Breast epithelium (tissue), 4 donors: ENCODE results near the gene LIPH. TPM values are rescaled to one million over a fixed set of nuclear protein-coding genes. Genes with fewer than 3 reads are reported as not detected.
"Not testable (repeated sequence)": the region's sequence is repeated elsewhere in the genome, so short reads cannot be mapped to it uniquely, and the experiment has no call there.

ENCODE experiments used
- DNase-seq, 2 donors: peaks; one replicate each; pipeline ENCODE4 v3.0.0-alpha.2; 2019; ENCODE audit warnings: low spot score in 2 of 2
- H3K27ac ChIP-seq, 2 donors: fragments of 200-600 bp; sonication (generic) in 1 of 2; one replicate each; pipeline ENCODE4 v1.5.1; 2016 to 2019; ENCODE audit warnings: mild to moderate bottlenecking in 1 of 2
- H3K27me3 ChIP-seq, 2 donors: fragments of 200-600 bp; sonication (generic) in 1 of 2; one replicate each; pipeline versions ENCODE4 v1.5.1 to v1.6.0; 2017 to 2019; ENCODE audit warnings: control low read depth in 1 of 2, mild to moderate bottlenecking in 1 of 2
- H3K36me3 ChIP-seq: fragments of 200-600 bp; one replicate; pipeline ENCODE4 v1.5.1; 2019
- H3K4me1 ChIP-seq, 2 donors: fragments of 200-600 bp; sonication (generic); one replicate each; pipeline ENCODE4 v1.5.1; 2016 to 2019; ENCODE audit warnings: control low read depth in 1 of 2
- H3K4me3 ChIP-seq, 3 donors: fragments of 200-600 bp; sonication (generic); 1 replicate in 2 of 3; 2 replicates in 1 of 3; pipeline ENCODE4 v1.5.1; 2016 to 2019; ENCODE audit warnings: mild to moderate bottlenecking in 3 of 3, moderate library complexity in 2 of 3
- H3K9me3 ChIP-seq, 2 donors: fragments of 200-600 bp; sonication (generic) in 1 of 2; one replicate each; pipeline ENCODE4 v1.5.1; 2016 to 2019; ENCODE audit warnings: control low read depth in 1 of 2
- POLR2A ChIP-seq: fragments of 450-650 bp; IDR thresholded peaks from one replicate; pipeline ENCODE4 v1.6.1; 2016; ENCODE audit warnings: antibody characterized with exemption, mild to moderate bottlenecking, moderate library complexity
- POLR2AphosphoS5 ChIP-seq, 3 donors: sonication (generic); formaldehyde crosslinking; IDR thresholded peaks; one replicate each; pipeline ENCODE4 v1.6.1; 2017; ENCODE audit warnings: antibody characterized with exemption in 3 of 3
- intact Hi-C: fragments of 100-400 bp; cut with DNase I; formaldehyde crosslinking; loops from one replicate; pipeline ENCODE4 v1.15.1; 2023; ENCODE audit warnings: low total_unique reads
- total RNA-seq, 3 donors: library from RNA; depleted of rRNA; stranded (reverse); fragments of >200 nt; gene quantifications; one replicate each; pipeline ENCODE4 v1.1.0, GENCODE V29; 2016
- TF ChIP-seq, protein P1 (sequence below), 3 donors: fragments of 450-650 bp; IDR thresholded peaks; one replicate each; pipeline ENCODE4 v1.5.1; 2016 to 2017; ENCODE audit warnings: antibody characterized with exemption in 3 of 3, mild to moderate bottlenecking in 3 of 3, moderate library complexity in 3 of 3

LIPH gene
- total RNA-seq, 3 donors from 2014 or later, result 5.6 to 10.4 TPM; not detected in 1

DNA sequence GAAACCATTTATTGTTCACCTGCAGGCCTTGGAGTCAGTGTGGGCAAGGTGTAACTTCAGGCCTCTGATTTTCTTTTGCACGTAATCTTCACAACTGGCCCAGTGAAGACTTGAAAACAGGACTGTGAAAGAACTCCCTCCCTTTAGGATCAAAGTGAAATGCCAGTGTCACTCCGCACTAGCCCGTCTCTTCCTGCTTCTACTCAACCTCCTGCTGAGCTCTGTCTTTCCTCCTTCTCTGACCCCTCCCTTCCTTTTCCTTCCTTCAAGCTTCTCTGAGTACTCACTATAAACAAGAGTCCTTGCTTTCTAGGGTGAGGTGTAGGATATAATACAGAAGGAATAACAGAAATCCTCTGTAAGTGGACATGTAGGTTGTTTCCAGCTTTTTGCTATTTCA, 82.1 kb downstream of the LIPH start:
- no peak for DNase-seq
- TF ChIP-seq POLR2AphosphoS5 (IDR thresholded peaks at IDR 0.05), result no peak
- no peak for TF ChIP-seq POLR2A
- TF ChIP-seq, protein P1, sequence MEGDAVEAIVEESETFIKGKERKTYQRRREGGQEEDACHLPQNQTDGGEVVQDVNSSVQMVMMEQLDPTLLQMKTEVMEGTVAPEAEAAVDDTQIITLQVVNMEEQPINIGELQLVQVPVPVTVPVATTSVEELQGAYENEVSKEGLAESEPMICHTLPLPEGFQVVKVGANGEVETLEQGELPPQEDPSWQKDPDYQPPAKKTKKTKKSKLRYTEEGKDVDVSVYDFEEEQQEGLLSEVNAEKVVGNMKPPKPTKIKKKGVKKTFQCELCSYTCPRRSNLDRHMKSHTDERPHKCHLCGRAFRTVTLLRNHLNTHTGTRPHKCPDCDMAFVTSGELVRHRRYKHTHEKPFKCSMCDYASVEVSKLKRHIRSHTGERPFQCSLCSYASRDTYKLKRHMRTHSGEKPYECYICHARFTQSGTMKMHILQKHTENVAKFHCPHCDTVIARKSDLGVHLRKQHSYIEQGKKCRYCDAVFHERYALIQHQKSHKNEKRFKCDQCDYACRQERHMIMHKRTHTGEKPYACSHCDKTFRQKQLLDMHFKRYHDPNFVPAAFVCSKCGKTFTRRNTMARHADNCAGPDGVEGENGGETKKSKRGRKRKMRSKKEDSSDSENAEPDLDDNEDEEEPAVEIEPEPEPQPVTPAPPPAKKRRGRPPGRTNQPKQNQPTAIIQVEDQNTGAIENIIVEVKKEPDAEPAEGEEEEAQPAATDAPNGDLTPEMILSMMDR (IDR thresholded peaks at IDR 0.05), result no peak
- Histone ChIP-seq H3K4me3 (no peak overlapping the region), H3K36me3 (no peaks in the 10 kb centered on the region), H3K4me1 (no peaks in the 10 kb centered on the region), H3K27me3 (no peaks in the 10 kb centered on the region), H3K27ac (no peak overlapping the region), H3K9me3 (no peaks in the 10 kb centered on the region)
- intact Hi-C loops, result no loop called here

DNA sequence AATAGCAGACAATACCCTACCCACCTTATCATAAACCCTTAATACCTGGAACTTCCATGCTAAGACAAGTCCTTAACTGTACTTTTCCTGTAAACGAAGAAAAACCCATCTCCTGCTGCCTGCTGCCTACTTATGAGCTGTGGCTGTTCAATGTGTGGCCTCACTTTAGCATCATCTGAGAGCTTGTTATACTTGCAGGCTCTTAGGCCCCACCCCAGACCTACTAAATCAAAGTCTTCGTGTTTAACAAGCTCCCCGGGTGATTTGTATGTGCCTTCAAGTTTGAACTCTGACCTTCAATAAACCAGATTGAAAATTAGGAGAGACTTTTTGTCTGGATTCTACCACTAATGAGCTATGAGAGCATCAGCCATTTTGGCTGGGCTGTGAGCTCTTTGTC, 82.8 kb downstream of the LIPH start:
- DNase-seq, result no peak
- TF ChIP-seq POLR2A (no peak), POLR2AphosphoS5 (IDR thresholded peaks at IDR 0.05) (no peak)
- TF ChIP-seq, protein P1 (IDR thresholded peaks at IDR 0.05), result no peak
- Histone ChIP-seq H3K9me3 (no peaks in the 10 kb centered on the region), H3K36me3 (no peaks in the 10 kb centered on the region), H3K4me3 (no peak overlapping the region), H3K4me1 (no peaks in the 10 kb centered on the region), H3K27me3 (no peaks in the 10 kb centered on the region), H3K27ac (no peak overlapping the region)
- intact Hi-C loops, result no loop called here

DNA sequence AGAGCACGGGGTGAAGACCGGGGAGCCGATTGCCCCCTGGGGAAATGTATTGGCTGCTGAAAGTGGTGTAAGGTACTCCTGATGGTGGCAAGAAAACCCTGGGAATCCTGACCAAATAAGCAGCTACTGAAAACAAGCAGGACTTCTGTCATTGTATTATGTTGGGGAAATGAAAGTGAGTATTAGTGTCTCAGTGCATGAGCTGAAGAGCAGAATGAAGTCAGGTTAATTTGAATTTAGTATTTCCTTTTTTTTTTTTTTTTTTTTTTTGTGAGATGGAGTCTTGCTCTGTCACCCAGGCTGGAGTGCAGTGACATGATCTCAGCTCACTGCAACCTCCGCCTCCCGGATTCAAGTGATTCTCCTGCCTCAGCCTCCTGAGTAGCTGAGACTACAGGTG, 86.3 kb downstream of the LIPH start:
- DNase-seq, H3K36me3 ChIP-seq, H3K9me3 ChIP-seq, H3K4me1 ChIP-seq, H3K27ac ChIP-seq, intact Hi-C loops, H3K27me3 ChIP-seq, H3K4me3 ChIP-seq: not testable (repeated sequence)

DNA sequence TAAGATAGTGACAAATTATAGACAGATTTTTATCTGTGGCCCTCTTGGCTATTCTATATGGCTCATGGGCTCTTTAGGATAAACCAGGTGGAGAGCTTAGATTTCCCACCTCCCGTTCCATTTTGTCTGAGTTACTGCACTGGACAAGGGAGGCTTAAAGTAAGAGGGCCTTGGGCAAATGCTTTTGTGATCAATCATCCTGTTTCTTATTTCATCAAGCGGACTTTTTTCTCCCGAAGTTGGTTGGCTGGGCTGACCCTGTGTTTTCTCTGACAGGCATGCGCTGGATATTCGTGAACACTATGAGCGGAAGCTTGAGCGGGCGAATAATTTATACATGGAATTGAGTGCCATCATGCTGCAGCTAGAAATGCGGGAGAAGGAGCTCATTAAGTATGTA, 86.9 kb downstream of the LIPH start:
- TF ChIP-seq, protein P1 (IDR thresholded peaks at IDR 0.05), result no peak
- no peak for TF ChIP-seq POLR2A
- TF ChIP-seq POLR2AphosphoS5 (IDR thresholded peaks at IDR 0.05), result no peak
- Histone ChIP-seq H3K9me3 (no peaks in the 10 kb centered on the region), H3K4me1 (no peaks in the 10 kb centered on the region), H3K27ac (no peak overlapping the region), H3K27me3 (no peaks in the 10 kb centered on the region), H3K36me3 (no peaks in the 10 kb centered on the region), H3K4me3 (no peak overlapping the region)
- intact Hi-C loops, result no loop called here
- DNase-seq, result no peak

DNA sequence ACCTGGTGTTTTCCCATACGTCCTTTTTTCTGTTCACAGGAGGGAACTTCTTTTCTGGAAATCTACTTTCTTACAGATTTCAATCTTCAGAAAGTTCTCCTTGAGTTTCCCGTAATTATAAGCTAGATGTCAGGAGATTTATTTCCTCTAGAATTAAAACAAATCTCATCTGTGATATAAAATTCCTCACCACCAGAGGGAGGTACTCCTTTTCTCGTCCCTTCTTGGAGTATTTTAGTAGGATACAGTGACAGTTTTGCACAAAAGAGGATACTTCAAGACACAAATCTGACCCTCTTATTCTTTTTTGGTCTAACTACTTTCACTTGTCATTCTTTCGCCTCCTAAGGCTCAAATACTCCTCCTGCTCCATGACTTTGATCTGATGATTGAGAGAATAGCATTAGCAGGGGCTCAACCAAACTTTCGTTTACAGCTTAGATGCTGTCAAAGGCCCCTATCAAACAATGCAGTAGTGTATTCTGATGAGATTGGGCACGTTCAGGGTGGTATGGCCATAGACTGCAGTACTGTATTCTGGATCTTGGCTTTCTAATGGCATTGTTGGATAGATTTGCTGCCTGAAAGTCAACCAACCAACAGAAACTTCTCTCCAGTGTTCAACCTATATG, 91.6 kb downstream of the LIPH start:
- Histone ChIP-seq H3K36me3 (no peaks in the 10 kb centered on the region), H3K27me3 (no peaks in the 10 kb centered on the region), H3K4me1 (no peaks in the 10 kb centered on the region), H3K27ac (no peak overlapping the region), H3K9me3 (no peaks in the 10 kb centered on the region), H3K4me3 (no peak overlapping the region)
- TF ChIP-seq, protein P1 (IDR thresholded peaks at IDR 0.05), result peak in 1 of 3 donors; percentile 16
- TF ChIP-seq POLR2AphosphoS5 (IDR thresholded peaks at IDR 0.05), result no peak
- intact Hi-C loops, result no loop called here
- DNase-seq, result no peak

DNA sequence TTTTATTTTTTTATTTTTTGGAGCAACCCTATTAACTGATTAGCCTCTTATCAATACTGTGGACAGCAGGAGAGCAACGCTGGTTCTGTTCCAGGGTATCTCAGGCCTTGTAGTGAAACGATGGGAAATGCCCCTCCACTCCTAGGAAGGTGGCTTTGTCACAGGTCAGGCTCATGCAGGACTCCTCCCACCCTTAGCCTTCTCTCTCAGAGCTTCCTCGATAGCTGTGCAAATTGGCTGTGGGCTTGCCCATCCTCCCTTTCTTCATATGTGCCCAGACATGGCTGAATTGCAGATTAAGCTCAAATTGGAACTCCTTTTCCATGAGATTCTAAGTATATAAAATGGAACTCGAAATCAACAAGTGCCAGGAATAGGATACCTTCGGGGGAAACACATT, 92.1 kb downstream of the LIPH start:
- intact Hi-C loops, result no loop called here
- no peak overlapping the region for H3K27ac ChIP-seq

More for the DNA sequence above, 92.1 kb downstream of the LIPH start:
- TF ChIP-seq, protein P1 (IDR thresholded peaks at IDR 0.05), result no peak
- TF ChIP-seq POLR2A, result no peak
- TF ChIP-seq POLR2AphosphoS5 (IDR thresholded peaks at IDR 0.05), result no peak
- DNase-seq, result no peak
- Histone ChIP-seq H3K4me1 (no peaks in the 10 kb centered on the region), H3K9me3 (no peaks in the 10 kb centered on the region), H3K36me3 (no peaks in the 10 kb centered on the region), H3K27me3 (no peaks in the 10 kb centered on the region), H3K4me3 (no peak overlapping the region)
